ENCODE measurements around the gene ADARB2.

DNA sequence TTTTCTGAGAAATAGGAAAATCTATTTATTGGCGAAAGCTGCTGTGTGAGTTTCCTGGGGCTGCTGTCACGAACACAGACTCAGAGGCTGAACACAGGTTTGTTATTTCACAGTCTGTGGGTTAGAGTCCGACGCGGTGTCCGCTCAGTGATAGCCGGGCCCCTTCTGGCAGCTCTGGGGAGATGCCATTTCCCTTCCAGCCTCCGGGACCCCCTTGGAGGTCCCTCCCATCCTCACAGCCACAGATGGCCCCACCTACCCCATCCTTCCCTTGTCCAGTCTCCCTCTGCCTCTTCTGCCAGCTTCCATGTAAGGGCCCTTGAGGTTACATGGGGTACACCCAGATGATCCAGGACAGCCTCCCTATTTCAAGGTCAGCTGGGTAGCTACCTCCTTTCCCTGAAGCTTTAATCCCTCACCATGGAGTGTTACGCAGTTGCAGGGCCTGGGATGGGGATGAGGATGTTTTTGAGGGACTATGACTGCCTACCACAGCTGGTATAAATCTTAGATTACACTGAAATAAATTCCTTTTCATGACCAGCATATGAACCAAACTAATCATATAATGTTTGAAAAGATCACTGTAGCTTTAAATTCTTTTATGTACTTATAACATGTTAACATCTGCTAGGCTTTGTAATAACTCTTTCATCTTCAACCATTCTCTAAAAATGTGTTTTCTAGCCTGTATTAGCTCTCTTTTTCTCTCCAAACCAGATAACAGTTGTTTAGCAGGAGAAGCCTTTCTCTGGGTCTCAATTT, 582.6 kb downstream of the ADARB2 start:
- TF ChIP-seq EP300 (IDR thresholded peaks at IDR 0.05) (no peak), POLR2A (IDR thresholded peaks at IDR 0.05) (no peak)
- TF ChIP-seq, protein P1, sequence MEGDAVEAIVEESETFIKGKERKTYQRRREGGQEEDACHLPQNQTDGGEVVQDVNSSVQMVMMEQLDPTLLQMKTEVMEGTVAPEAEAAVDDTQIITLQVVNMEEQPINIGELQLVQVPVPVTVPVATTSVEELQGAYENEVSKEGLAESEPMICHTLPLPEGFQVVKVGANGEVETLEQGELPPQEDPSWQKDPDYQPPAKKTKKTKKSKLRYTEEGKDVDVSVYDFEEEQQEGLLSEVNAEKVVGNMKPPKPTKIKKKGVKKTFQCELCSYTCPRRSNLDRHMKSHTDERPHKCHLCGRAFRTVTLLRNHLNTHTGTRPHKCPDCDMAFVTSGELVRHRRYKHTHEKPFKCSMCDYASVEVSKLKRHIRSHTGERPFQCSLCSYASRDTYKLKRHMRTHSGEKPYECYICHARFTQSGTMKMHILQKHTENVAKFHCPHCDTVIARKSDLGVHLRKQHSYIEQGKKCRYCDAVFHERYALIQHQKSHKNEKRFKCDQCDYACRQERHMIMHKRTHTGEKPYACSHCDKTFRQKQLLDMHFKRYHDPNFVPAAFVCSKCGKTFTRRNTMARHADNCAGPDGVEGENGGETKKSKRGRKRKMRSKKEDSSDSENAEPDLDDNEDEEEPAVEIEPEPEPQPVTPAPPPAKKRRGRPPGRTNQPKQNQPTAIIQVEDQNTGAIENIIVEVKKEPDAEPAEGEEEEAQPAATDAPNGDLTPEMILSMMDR (IDR thresholded peaks at IDR 0.05): no peak
